GM19328 (cell line): ENCODE data around the gene SLC12A2.

Source experiments
- ATAC-seq: cut with Tn5 transposase; IDR thresholded peaks from one replicate; pipeline ENCODE4 v1.9.1; 2021; ENCODE audit warnings: mild to moderate bottlenecking, moderate library complexity; ENCODE audit not compliant: unreplicated experiment

SLC12A2 gene

DNA sequence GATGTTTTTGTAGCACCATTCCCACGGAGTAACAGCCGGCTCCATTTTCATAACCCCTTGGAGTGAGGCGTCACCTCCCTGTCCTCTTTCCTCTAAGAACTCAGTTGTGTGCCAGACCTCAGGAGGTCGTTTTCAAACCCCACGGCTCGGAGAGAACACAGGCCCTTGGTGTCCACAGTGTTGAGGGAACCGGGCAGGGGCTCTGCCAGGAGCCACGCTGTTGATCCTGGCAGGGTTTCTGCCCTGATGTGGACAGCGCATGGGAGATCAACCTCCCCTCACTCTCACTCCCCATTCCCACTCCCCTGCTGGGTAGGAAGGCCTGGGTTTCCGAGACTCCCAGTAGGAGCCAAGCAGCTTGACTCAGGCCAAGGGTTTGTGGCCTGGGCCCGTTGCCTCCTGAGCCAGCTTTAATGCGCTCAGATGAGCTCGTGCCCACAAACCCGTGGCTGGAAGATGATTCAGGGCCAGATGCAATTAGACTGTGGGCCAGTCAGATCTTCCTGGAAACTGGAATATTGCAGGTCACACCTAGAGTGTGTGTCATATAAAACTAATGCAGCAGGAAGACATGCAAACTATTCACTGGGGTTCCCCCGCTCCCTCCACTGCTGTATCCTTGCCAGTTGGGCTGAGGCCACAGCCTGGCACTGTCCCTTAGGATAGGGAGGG lies 133.4 kb downstream of the SLC12A2 start:
- no peak for ATAC-seq

- no peak for ATAC-seq
These were observed 137.3 kb downstream of the SLC12A2 start for GRCh38 chr5:128220841-128221240.

GRCh38 chr5:128224336-128224735 lies 140.8 kb downstream of the SLC12A2 start:
- ATAC-seq, result no peak

DNA sequence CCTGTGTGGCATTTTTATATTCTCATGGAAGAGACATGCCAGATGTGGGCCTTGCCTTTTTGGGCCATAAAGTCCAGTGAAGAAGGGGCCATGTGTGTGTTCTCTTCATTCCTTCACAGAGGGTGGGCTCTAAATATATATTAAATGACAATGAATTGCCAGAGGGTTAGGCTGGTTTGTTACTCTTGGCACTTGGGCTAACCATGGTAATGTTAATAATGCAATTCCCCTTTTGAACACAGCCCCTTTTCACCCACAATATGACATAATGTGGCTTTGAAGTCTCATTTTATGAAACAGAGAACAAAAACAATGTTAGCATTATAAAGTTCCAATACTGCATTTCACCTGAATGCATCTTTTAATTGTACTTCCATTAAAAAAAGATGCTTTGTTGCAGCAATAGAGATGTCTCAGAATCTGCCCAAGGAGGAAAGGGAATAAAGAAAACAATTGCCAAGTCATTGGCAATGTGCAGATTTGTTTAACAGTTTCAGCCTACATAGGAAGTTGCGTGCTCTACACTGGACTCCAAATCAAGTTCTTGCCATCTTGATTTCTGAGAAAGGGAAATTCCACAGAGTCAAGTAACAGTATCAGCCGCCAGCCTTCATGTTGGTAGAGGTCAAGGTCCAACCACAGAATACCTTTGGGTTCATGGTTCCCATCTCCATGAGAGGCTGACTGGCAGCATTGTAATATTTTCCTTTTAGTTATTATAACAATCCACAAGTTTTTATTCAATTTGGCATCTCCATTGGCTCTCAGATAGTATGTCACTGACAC lies 141.9 kb downstream of the SLC12A2 start:
- ATAC-seq, result no peak

DNA sequence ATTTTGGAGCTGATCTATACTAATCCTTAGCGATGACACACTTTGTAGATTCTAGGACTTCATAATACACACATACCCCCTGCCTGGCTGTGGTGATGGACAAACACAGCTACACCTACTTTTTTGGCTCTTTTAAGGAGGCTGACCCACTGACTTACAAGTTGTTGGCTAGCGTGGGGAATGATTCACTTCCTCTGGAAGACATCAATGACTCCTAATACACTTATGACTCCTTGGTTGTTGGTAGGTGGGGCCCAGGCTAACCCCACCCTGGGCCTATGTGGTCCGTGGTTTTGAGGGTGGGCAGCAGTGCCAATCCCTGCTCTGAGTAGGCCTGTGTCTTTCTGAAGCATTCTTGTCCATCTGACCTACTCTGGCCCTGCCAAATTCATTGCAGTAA lies 144.4 kb downstream of the SLC12A2 start:
- no peak for ATAC-seq

GRCh38 chr5:128228521-128228920 lies 145.0 kb downstream of the SLC12A2 start:
- no peak for ATAC-seq

DNA sequence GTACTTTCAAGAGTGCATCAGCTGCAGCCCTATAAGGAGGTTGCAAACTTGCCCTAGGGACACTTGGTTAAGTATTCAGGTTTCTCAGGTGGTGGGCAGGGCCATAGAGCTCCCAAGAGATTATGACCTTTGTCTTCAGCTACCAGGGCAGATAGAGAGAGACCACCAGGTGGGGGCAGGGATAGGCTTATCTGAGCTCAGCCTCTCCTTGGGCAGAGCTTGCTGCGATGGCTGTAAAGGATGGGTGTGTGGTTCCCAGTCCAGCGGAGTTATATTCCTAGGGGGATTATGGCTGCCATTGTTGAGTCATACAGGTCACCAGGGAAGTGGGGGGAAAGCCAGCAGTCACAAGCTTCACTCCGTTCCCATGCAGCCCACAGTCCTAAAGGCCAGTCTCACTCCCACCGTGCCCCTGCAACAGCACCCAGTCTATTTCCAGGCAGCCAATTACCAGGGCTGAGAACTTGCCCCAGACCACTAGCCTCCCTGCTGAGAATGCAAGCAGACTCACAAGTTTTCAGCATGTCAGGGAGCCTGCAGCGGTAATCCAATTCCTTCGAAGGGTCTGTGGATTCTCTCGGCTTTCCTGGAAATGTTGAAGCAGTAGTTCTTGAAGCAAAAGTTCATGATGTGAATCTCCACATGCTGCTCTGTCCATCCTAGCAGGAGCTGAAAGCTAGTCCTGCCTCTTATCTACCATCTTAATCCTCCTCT lies 151.5 kb downstream of the SLC12A2 start:
- no peak for ATAC-seq

- no peak for ATAC-seq
These were observed 152.8 kb downstream of the SLC12A2 start for GRCh38 chr5:128236334-128236733.

- ATAC-seq, result no peak
These were observed 153.4 kb downstream of the SLC12A2 start for GRCh38 chr5:128237000-128237399.

DNA sequence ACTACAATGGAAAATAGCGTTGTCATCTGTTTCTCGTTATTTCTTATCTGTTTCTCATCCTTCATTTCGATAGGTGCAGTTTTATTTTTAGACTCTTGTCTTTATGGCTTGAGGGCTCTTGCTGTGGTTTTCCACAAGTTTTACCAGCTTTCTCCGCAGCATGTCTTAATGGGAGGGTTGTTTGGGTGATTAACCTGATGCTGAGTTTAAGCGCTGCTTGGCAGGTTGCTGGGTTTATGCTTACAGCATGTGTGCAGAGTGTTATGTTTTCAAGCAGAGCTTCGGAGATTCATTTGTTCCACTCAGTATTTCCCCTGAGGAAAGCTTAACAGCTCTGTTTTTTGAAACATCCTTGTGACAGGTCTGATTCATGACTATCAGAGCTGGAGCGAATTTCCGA lies 154.0 kb downstream of the SLC12A2 start:
- ATAC-seq, result no peak
